Progenitor cell of endocrine pancreas (in vitro differentiated cells): Measurements from ENCODE around the gene ITGA1. TPM values are rescaled to one million over a fixed set of nuclear protein-coding genes. Genes with fewer than 3 reads are reported as not detected.

Experiments
- DNase-seq: peaks from one replicate; pipeline ENCODE4 v3.0.0; 2021; ENCODE audit warnings: low spot score; ENCODE audit not compliant: unreplicated experiment
- H3K27ac Mint-ChIP-seq: 2 replicates; pipeline ENCODE4 v1.8.0; 2021; ENCODE audit warnings: mild to moderate bottlenecking, moderate library complexity, mixed read lengths
- H3K27me3 Mint-ChIP-seq: 2 replicates; pipeline ENCODE4 v1.8.0; 2021; ENCODE audit warnings: mixed read lengths
- H3K36me3 Mint-ChIP-seq: 2 replicates; pipeline ENCODE4 v1.8.0; 2022; ENCODE audit warnings: mixed read lengths; ENCODE audit not compliant: insufficient read depth
- H3K4me1 Mint-ChIP-seq: 2 replicates; pipeline ENCODE4 v1.8.0; 2021; ENCODE audit warnings: low read depth, mixed read lengths
- H3K4me3 Mint-ChIP-seq: 2 replicates; pipeline ENCODE4 v1.8.0; 2021; ENCODE audit warnings: low read depth, mild to moderate bottlenecking, moderate library complexity, mixed read lengths
- H3K9me3 Mint-ChIP-seq: 2 replicates; pipeline ENCODE4 v1.8.0; 2021; ENCODE audit warnings: low read depth, mixed read lengths
- CTCF ChIP-seq: fragments of 200-600 bp; sonication (generic); IDR thresholded peaks from one replicate; pipeline ENCODE4 v1.5.0; 2021; ENCODE audit warnings: antibody characterized with exemption, mild to moderate bottlenecking; ENCODE audit not compliant: unreplicated experiment
- total RNA-seq: library from RNA; stranded (reverse); gene quantifications from 2 replicates; pipeline ENCODE4 v1.2.1, GENCODE V29; 2021

ITGA1 gene
- total RNA-seq, 1 donor from 2014 or later = 6.4 TPM

- TF ChIP-seq CTCF = no peak
- DNase-seq = no peak
- Mint-ChIP-seq H3K4me3 (no peak overlapping the region), H3K36me3 (no peaks in the 10 kb centered on the region), H3K9me3 (no peaks in the 10 kb centered on the region), H3K27ac (no peak overlapping the region), H3K27me3 (no peaks in the 10 kb centered on the region), H3K4me1 (peaks cover 4% of the 10 kb centered on the region)
Observed at GRCh38 chr5:52906343-52906742, 118.6 kb downstream of the ITGA1 start.

- DNase-seq = no peak
- Mint-ChIP-seq H3K4me1 (peaks cover 4% of the 10 kb centered on the region), H3K9me3 (no peaks in the 10 kb centered on the region), H3K36me3 (no peaks in the 10 kb centered on the region), H3K27me3 (no peaks in the 10 kb centered on the region), H3K27ac (no peak overlapping the region), H3K4me3 (no peak overlapping the region)
- no peak for TF ChIP-seq CTCF
Observed at GRCh38 chr5:52906845-52907244, 119.1 kb downstream of the ITGA1 start.

GRCh38 chr5:52909192-52909591 lies 121.5 kb downstream of the ITGA1 start:
- Mint-ChIP-seq H3K4me3 (no peak overlapping the region), H3K4me1 (peaks cover 4% of the 10 kb centered on the region), H3K9me3 (no peaks in the 10 kb centered on the region), H3K27ac (no peak overlapping the region), H3K36me3 (no peaks in the 10 kb centered on the region), H3K27me3 (no peaks in the 10 kb centered on the region)
- no peak for DNase-seq
- TF ChIP-seq CTCF = no peak

GRCh38 chr5:52910071-52910470 lies 122.4 kb downstream of the ITGA1 start:
- peaks cover 4% of the 10 kb centered on the region for H3K4me1 Mint-ChIP-seq
- TF ChIP-seq CTCF = no peak
- no peak overlapping the region for H3K27ac Mint-ChIP-seq
- H3K36me3 Mint-ChIP-seq = no peaks in the 10 kb centered on the region
- H3K4me3 Mint-ChIP-seq = no peak overlapping the region
- H3K27me3 Mint-ChIP-seq = no peaks in the 10 kb centered on the region
- no peaks in the 10 kb centered on the region for H3K9me3 Mint-ChIP-seq
- DNase-seq = no peak

- Mint-ChIP-seq H3K27me3 (no peaks in the 10 kb centered on the region), H3K4me3 (peak overlapping the region; percentile 61), H3K9me3 (no peaks in the 10 kb centered on the region), H3K27ac (no peak overlapping the region), H3K36me3 (no peaks in the 10 kb centered on the region), H3K4me1 (no peaks in the 10 kb centered on the region)
- DNase-seq = peak; percentile 23
- TF ChIP-seq CTCF = peak; percentile 79
Observed at GRCh38 chr5:52915176-52915875, 127.6 kb downstream of the ITGA1 start.
